K562 (cell line): ENCODE measurements around the gene AQP9. TPM values are rescaled to one million over a fixed set of nuclear protein-coding genes. Genes with fewer than 3 reads are reported as not detected.

ENCODE experiments used
- CBFB ChIP-seq: sonication (generic); formaldehyde crosslinking; IDR thresholded peaks from 2 replicates; pipeline ENCODE4 v1.4.0; 2020; ENCODE audit warnings: mild to moderate bottlenecking, missing genetic modification reagents
- CBX2 ChIP-seq: fragments of 200-600 bp; sonication (generic); IDR thresholded peaks from one replicate; pipeline ENCODE4 v1.6.1; 2012; ENCODE audit warnings: mild to moderate bottlenecking, low read length, inconsistent platforms; ENCODE audit not compliant: insufficient read depth, poor library complexity, severe bottlenecking
- DMBX1 ChIP-seq: fragments of 250-450 bp; sonication (Bioruptor Pico); IDR thresholded peaks from 2 replicates; pipeline ENCODE4 v1.8.0; 2022; ENCODE audit warnings: inconsistent platforms, mild to moderate bottlenecking, moderate library complexity, borderline replicate concordance
- KDM5B ChIP-seq: fragments of 200-600 bp; sonication (generic); IDR thresholded peaks from 2 replicates; pipeline ENCODE4 v1.6.1; 2012; ENCODE audit warnings: low read depth, mild to moderate bottlenecking, moderate library complexity, low read length, control low read depth, inconsistent platforms; ENCODE audit not compliant: insufficient replicate concordance
- KLF6 ChIP-seq: fragments of 250-450 bp; sonication (Bioruptor Pico); IDR thresholded peaks from 2 replicates; pipeline ENCODE4 v1.4.0; 2020; ENCODE audit warnings: mild to moderate bottlenecking, moderate library complexity, borderline replicate concordance
- RAD51 ChIP-seq: fragments of 450-650 bp; IDR thresholded peaks from 2 replicates; pipeline ENCODE4 v1.7.1; 2016; ENCODE audit warnings: low read depth, mild to moderate bottlenecking, borderline replicate concordance
- RBM15 ChIP-seq: fragments of 200-400 bp; formaldehyde crosslinking; IDR thresholded peaks from 2 replicates; pipeline ENCODE4 v1.6.1; 2018; ENCODE audit warnings: mild to moderate bottlenecking, low read length, moderate library complexity; ENCODE audit not compliant: insufficient read depth
- SLC30A9 ChIP-seq: fragments of 250-450 bp; sonication (Bioruptor Pico); IDR thresholded peaks from 2 replicates; pipeline ENCODE4 v1.8.0; 2022; ENCODE audit warnings: mild to moderate bottlenecking, moderate library complexity
- SMAD2 ChIP-seq: fragments of 150-350 bp; IDR thresholded peaks from 2 replicates; pipeline ENCODE4 v1.6.1; 2014; ENCODE audit warnings: low read depth, mild to moderate bottlenecking, low read length
- ZC3H8 ChIP-seq: fragments of 450-650 bp; IDR thresholded peaks from 2 replicates; pipeline ENCODE4 v1.6.1; 2017
- ZNF57 ChIP-seq: fragments of 450-650 bp; formaldehyde crosslinking; IDR thresholded peaks from 2 replicates; pipeline ENCODE4 v1.4.0; 2020; ENCODE audit warnings: mild to moderate bottlenecking, moderate library complexity
- ZNF583 ChIP-seq: fragments of 250-450 bp; sonication (Bioruptor Pico); IDR thresholded peaks from 2 replicates; pipeline ENCODE4 v1.4.0; 2020
- ZNF696 ChIP-seq: fragments of 250-450 bp; sonication (Bioruptor Pico); conservative IDR thresholded peaks from 2 replicates; pipeline ENCODE4 v1.4.0; 2020; ENCODE audit warnings: mild to moderate bottlenecking, moderate library complexity
- ZNF77 ChIP-seq: fragments of 250-450 bp; sonication (Bioruptor Pico); IDR thresholded peaks from 2 replicates; pipeline ENCODE4 v1.5.0; 2020
- polyA plus RNA-seq, 8 experiments: library from polyadenylated mRNA; depleted of rRNA in 4 of 8; stranded (reverse) in 5 of 8; unstranded in 3 of 8; fragments of >200 nt; fragmentation: Nextera tagmentation in 2 of 8; fragmentation: Illumina TruSeq in 1 of 8; extraction: Ambion mirVana in 2 of 8; extraction: Trizol in 1 of 8; gene quantifications; 2 replicates each; pipeline versions ENCODE4 v1.2.1 to v1.2.3, GENCODE V29; 2011 to 2014; ENCODE audit warnings: inconsistent platforms in 1 of 8, missing spikeins in 1 of 8
- total RNA-seq, 7 experiments: library from RNA; depleted of rRNA in 6 of 7; stranded (reverse); fragments of >200 nt in 6 of 7; fragmentation: Illumina TruSeq in 2 of 7; extraction: Trizol in 2 of 7; gene quantifications; 2 replicates each; pipeline versions ENCODE4 v1.2.1 to v1.2.3, GENCODE V29; 2011 to 2021; ENCODE audit warnings: low replicate concordance in 1 of 7
- TF ChIP-seq, protein P1 (sequence below), 2 experiments: fragments of 450-650 bp in 1 of 2; IDR thresholded peaks; 2 replicates each; pipeline ENCODE4 v1.6.1; 2011 to 2017; ENCODE audit warnings: low read depth in 2 of 2, antibody characterized with exemption in 1 of 2, borderline replicate concordance in 1 of 2, low read length in 1 of 2, mild to moderate bottlenecking in 1 of 2, mixed read lengths in 1 of 2; ENCODE audit not compliant: control insufficient read depth in 1 of 2
- TF ChIP-seq, protein P2 (sequence below): sonication (generic); formaldehyde crosslinking; IDR thresholded peaks from 2 replicates; pipeline ENCODE4 v1.8.1; 2022; ENCODE audit warnings: missing genetic modification reagents
- TF ChIP-seq, protein P3 (sequence below): sonication (generic); formaldehyde crosslinking; IDR thresholded peaks from 2 replicates; pipeline ENCODE4 v1.8.0; 2023; ENCODE audit warnings: mild to moderate bottlenecking, missing genetic modification reagents
- TF ChIP-seq, protein P4 (sequence below): fragments of 250-450 bp; sonication (Bioruptor Pico); IDR thresholded peaks from 2 replicates; pipeline ENCODE4 v1.8.0; 2022; ENCODE audit warnings: moderate library complexity, mild to moderate bottlenecking, inconsistent platforms
- TF ChIP-seq, protein P5 (sequence below): fragments of 450-650 bp; formaldehyde crosslinking; conservative IDR thresholded peaks from 2 replicates; pipeline ENCODE4 v1.4.0; 2022; ENCODE audit warnings: mild to moderate bottlenecking, missing genetic modification characterization

Gene AQP9
- total and polyA plus RNA-seq, 9 of the 15 experiments (the other 6 are each of a cell fraction or from before 2014, with no cell fraction given) = 0.04 to 0.33 (median 0.07) TPM; not detected in 4

DNA sequence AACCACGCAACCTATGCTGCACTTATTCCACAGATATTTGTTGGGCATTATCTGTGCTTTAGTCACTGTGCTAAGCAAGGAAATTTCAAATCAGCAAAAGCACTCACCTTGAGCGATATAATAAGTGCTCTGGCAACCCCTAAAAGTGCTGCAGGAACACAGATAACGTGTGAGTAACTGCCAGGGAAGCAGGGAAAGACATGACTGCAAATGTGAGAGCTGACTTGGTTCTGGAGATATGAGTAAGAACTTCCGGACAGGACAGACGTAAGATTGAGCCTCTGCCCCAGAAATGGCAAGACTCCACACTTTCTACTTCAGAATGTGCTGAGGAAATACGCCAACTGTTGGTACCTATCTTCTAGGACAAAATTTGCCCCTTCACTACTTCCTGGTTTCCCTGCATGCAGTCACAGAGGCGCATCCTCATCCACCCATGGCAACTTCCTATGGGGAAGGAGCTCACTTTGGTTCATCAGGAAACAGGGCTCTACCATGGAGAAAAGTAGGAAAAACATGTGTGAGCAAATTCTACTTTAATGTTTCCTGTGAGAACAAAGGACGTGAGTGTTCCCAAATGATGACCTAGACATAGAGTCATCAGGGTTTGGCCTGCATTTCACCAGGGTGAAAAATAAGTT, 41.7 kb downstream of the AQP9 start (continued):
- TF ChIP-seq, protein P1, sequence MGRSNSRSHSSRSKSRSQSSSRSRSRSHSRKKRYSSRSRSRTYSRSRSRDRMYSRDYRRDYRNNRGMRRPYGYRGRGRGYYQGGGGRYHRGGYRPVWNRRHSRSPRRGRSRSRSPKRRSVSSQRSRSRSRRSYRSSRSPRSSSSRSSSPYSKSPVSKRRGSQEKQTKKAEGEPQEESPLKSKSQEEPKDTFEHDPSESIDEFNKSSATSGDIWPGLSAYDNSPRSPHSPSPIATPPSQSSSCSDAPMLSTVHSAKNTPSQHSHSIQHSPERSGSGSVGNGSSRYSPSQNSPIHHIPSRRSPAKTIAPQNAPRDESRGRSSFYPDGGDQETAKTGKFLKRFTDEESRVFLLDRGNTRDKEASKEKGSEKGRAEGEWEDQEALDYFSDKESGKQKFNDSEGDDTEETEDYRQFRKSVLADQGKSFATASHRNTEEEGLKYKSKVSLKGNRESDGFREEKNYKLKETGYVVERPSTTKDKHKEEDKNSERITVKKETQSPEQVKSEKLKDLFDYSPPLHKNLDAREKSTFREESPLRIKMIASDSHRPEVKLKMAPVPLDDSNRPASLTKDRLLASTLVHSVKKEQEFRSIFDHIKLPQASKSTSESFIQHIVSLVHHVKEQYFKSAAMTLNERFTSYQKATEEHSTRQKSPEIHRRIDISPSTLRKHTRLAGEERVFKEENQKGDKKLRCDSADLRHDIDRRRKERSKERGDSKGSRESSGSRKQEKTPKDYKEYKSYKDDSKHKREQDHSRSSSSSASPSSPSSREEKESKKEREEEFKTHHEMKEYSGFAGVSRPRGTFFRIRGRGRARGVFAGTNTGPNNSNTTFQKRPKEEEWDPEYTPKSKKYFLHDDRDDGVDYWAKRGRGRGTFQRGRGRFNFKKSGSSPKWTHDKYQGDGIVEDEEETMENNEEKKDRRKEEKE (IDR thresholded peaks at IDR 0.05; ENCODE audit: borderline replicate concordance in 1 of 2, control insufficient read depth in 1 of 2, low read depth in 2 of 2, low read length in 1 of 2) = 0 out of 4 replicates have a peak, but pooled peaks of 1 of the 2 experiments have one; percentile 47
- peak; percentile 78; the same call in 1 of the 2 replicates for TF ChIP-seq DMBX1 (CRISPR knock-in tag)
- TF ChIP-seq, protein P2, sequence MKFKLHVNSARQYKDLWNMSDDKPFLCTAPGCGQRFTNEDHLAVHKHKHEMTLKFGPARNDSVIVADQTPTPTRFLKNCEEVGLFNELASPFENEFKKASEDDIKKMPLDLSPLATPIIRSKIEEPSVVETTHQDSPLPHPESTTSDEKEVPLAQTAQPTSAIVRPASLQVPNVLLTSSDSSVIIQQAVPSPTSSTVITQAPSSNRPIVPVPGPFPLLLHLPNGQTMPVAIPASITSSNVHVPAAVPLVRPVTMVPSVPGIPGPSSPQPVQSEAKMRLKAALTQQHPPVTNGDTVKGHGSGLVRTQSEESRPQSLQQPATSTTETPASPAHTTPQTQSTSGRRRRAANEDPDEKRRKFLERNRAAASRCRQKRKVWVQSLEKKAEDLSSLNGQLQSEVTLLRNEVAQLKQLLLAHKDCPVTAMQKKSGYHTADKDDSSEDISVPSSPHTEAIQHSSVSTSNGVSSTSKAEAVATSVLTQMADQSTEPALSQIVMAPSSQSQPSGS (CRISPR knock-in tag) = no peak
- TF ChIP-seq ZNF583 (CRISPR knock-in tag) = peak; percentile 19; the same call in 1 of the 2 replicates
- TF ChIP-seq RBM15 = no peak
- TF ChIP-seq, protein P3, sequence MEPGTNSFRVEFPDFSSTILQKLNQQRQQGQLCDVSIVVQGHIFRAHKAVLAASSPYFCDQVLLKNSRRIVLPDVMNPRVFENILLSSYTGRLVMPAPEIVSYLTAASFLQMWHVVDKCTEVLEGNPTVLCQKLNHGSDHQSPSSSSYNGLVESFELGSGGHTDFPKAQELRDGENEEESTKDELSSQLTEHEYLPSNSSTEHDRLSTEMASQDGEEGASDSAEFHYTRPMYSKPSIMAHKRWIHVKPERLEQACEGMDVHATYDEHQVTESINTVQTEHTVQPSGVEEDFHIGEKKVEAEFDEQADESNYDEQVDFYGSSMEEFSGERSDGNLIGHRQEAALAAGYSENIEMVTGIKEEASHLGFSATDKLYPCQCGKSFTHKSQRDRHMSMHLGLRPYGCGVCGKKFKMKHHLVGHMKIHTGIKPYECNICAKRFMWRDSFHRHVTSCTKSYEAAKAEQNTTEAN (CRISPR knock-in tag) = no peak
- TF ChIP-seq ZNF77 = no peak
- TF ChIP-seq KLF6 (CRISPR knock-in tag) = peak; percentile 57; the same call in 1 of the 2 replicates
- TF ChIP-seq, protein P4, sequence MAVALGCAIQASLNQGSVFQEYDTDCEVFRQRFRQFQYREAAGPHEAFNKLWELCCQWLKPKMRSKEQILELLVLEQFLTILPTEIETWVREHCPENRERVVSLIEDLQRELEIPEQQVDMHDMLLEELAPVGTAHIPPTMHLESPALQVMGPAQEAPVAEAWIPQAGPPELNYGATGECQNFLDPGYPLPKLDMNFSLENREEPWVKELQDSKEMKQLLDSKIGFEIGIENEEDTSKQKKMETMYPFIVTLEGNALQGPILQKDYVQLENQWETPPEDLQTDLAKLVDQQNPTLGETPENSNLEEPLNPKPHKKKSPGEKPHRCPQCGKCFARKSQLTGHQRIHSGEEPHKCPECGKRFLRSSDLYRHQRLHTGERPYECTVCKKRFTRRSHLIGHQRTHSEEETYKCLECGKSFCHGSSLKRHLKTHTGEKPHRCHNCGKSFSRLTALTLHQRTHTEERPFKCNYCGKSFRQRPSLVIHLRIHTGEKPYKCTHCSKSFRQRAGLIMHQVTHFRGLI = no peak
- no peak for TF ChIP-seq ZNF57
- TF ChIP-seq, protein P5, sequence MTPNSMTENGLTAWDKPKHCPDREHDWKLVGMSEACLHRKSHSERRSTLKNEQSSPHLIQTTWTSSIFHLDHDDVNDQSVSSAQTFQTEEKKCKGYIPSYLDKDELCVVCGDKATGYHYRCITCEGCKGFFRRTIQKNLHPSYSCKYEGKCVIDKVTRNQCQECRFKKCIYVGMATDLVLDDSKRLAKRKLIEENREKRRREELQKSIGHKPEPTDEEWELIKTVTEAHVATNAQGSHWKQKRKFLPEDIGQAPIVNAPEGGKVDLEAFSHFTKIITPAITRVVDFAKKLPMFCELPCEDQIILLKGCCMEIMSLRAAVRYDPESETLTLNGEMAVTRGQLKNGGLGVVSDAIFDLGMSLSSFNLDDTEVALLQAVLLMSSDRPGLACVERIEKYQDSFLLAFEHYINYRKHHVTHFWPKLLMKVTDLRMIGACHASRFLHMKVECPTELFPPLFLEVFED = no peak
- no peak for TF ChIP-seq SMAD2
- no peak for TF ChIP-seq SLC30A9 (CRISPR knock-in tag)
- TF ChIP-seq RAD51 = no peak
- TF ChIP-seq CBFB (CRISPR knock-in tag) = no peak
- TF ChIP-seq ZNF696 = no peak
- TF ChIP-seq CBX2 = no peak
- no peak for TF ChIP-seq ZC3H8
- no peak for TF ChIP-seq KDM5B
